Bone marrow (tissue), 2 donors: ENCODE results near the gene ZBTB7C.

Experiments used
- DNase-seq, 2 donors: peaks; one replicate each; lab custom pipeline; 2025; lab: John Stamatoyannopoulos, UW

ZBTB7C gene

GRCh38 chr18:48254077-48254602 lies 155.0 kb downstream of the ZBTB7C start:
- no peak for DNase-seq

- no peak for DNase-seq
These were observed 156.7 kb downstream of the ZBTB7C start for GRCh38 chr18:48252525-48252924.

GRCh38 chr18:48250918-48251317 lies 158.3 kb downstream of the ZBTB7C start:
- no peak for DNase-seq

- DNase-seq: no peak
These were observed 158.7 kb downstream of the ZBTB7C start for GRCh38 chr18:48250362-48250907.

GRCh38 chr18:48249854-48250253 lies 159.3 kb downstream of the ZBTB7C start:
- DNase-seq: no peak

- no peak for DNase-seq
These were observed 164.7 kb downstream of the ZBTB7C start for GRCh38 chr18:48244530-48244929.

GRCh38 chr18:48238636-48239035 lies 170.5 kb downstream of the ZBTB7C start:
- DNase-seq: no peak

- DNase-seq: no peak
These were observed 171.0 kb downstream of the ZBTB7C start for GRCh38 chr18:48238206-48238605.

GRCh38 chr18:48236822-48237221 lies 172.4 kb downstream of the ZBTB7C start:
- no peak for DNase-seq

GRCh38 chr18:48230467-48231113 lies 178.6 kb downstream of the ZBTB7C start:
- no peak for DNase-seq

- DNase-seq: no peak
These were observed 179.6 kb downstream of the ZBTB7C start for GRCh38 chr18:48229552-48229981.

- no peak for DNase-seq
These were observed 180.3 kb downstream of the ZBTB7C start for GRCh38 chr18:48228841-48229240.

GRCh38 chr18:48228301-48228715 lies 180.9 kb downstream of the ZBTB7C start:
- DNase-seq: no peak

GRCh38 chr18:48227206-48227605 lies 182.0 kb downstream of the ZBTB7C start:
- DNase-seq: no peak

GRCh38 chr18:48226401-48226800 lies 182.8 kb downstream of the ZBTB7C start:
- no peak for DNase-seq

- DNase-seq: no peak
These were observed 187.1 kb downstream of the ZBTB7C start for GRCh38 chr18:48222118-48222517.

GRCh38 chr18:48219810-48220499 lies 189.2 kb downstream of the ZBTB7C start:
- no peak for DNase-seq

GRCh38 chr18:48219037-48219809 lies 190.0 kb downstream of the ZBTB7C start:
- no peak for DNase-seq

- no peak for DNase-seq
These were observed 190.7 kb downstream of the ZBTB7C start for GRCh38 chr18:48218285-48219022.

GRCh38 chr18:48217258-48218250 lies 191.6 kb downstream of the ZBTB7C start:
- no peak for DNase-seq
